Hepatocyte (in vitro differentiated cells): ENCODE measurements around the gene ARHGAP6. TPM values are rescaled to one million over a fixed set of nuclear protein-coding genes. Genes with fewer than 3 reads are reported as not detected.

Experiments used
- DNase-seq: peaks from one replicate; pipeline ENCODE4 v3.0.0-alpha.2; 2016; ENCODE audit warnings: low spot score
- H2AFZ ChIP-seq: fragments of 200-600 bp; sonication (generic); 2 replicates; pipeline ENCODE4 v1.6.0; 2016; ENCODE audit warnings: antibody characterized with exemption, mild to moderate bottlenecking
- H3K27ac ChIP-seq: fragments of 200-600 bp; sonication (generic); 2 replicates; pipeline ENCODE4 v1.5.1; 2016; ENCODE audit warnings: mild to moderate bottlenecking
- H3K27me3 ChIP-seq: fragments of 200-600 bp; sonication (generic); 2 replicates; pipeline ENCODE4 v1.6.1; 2016
- H3K36me3 ChIP-seq: fragments of 200-600 bp; sonication (generic); replicated peaks from 2 replicates; pipeline ENCODE4 v1.5.1; 2016; ENCODE audit warnings: low read depth; ENCODE audit not compliant: insufficient read depth
- H3K4me1 ChIP-seq: fragments of 200-600 bp; sonication (generic); 2 replicates; pipeline ENCODE4 v1.5.1; 2016; ENCODE audit warnings: mild to moderate bottlenecking, moderate library complexity; ENCODE audit not compliant: insufficient read depth
- H3K4me2 ChIP-seq: fragments of 200-600 bp; sonication (generic); 2 replicates; pipeline ENCODE4 v1.6.0; 2016
- H3K4me3 ChIP-seq: fragments of 200-600 bp; sonication (generic); 2 replicates; pipeline ENCODE4 v1.5.1; 2016; ENCODE audit warnings: mild to moderate bottlenecking
- H3K79me2 ChIP-seq: fragments of 200-600 bp; sonication (generic); 2 replicates; pipeline ENCODE4 v1.6.0; 2017; ENCODE audit warnings: mild to moderate bottlenecking
- H3K9me2 ChIP-seq: fragments of 200-600 bp; sonication (generic); replicated peaks from 2 replicates; pipeline ENCODE4 v1.6.0; 2017; ENCODE audit warnings: mild to moderate bottlenecking; ENCODE audit not compliant: insufficient read depth
- H3K9me3 ChIP-seq: fragments of 200-600 bp; sonication (generic); 2 replicates; pipeline ENCODE4 v1.5.1; 2016; ENCODE audit warnings: low read depth, mild to moderate bottlenecking
- H4K20me1 ChIP-seq: fragments of 200-600 bp; sonication (generic); 2 replicates; pipeline ENCODE4 v1.6.0; 2016; ENCODE audit warnings: mild to moderate bottlenecking; ENCODE audit not compliant: insufficient read depth, poor library complexity, severe bottlenecking
- CTCF ChIP-seq: fragments of 200-600 bp; sonication (generic); IDR thresholded peaks from 2 replicates; pipeline ENCODE4 v1.5.1; 2016; ENCODE audit warnings: antibody characterized with exemption, mild to moderate bottlenecking; ENCODE audit not compliant: poor library complexity
- EZH2 ChIP-seq: fragments of 200-600 bp; sonication (generic); IDR thresholded peaks from 2 replicates; pipeline ENCODE4 v1.6.1; 2016; ENCODE audit warnings: antibody characterized with exemption, mild to moderate bottlenecking, borderline replicate concordance
- EZH2phosphoT487 ChIP-seq: fragments of 200-600 bp; sonication (generic); IDR thresholded peaks from one replicate; pipeline ENCODE4 v1.6.1; 2018; ENCODE audit warnings: antibody characterized with exemption, mild to moderate bottlenecking, low read depth, moderate library complexity; ENCODE audit not compliant: unreplicated experiment, severe bottlenecking
- WGBS: methylation state at CpG from one replicate; pipeline ENCODE4 v1.1.6; 2016; ENCODE audit warnings: low lambda C conversion rate; ENCODE audit errors: missing lambda C conversion rate; 5-methylcytosine and 5-hydroxymethylcytosine counted together
- polyA plus RNA-seq: library from polyadenylated mRNA; unstranded; fragments of >200 nt; fragmentation: Nextera tagmentation; extraction: Ambion mirVana; gene quantifications from 2 replicates; pipeline ENCODE4 v1.2.1, GENCODE V29; 2016
- total RNA-seq: library from RNA; depleted of rRNA; stranded (reverse); fragments of >200 nt; gene quantifications from 2 replicates; pipeline ENCODE4 v1.2.3, GENCODE V29; 2014

The ARHGAP6 gene
- total and polyA plus RNA-seq, 2 experiments from 2014 or later, result 4.9 to 6.9 TPM

GRCh38 chrX:11273544-11273943 is 392.2 kb downstream of the ARHGAP6 start:
- Histone ChIP-seq H3K4me2 (no peak overlapping the region), H3K27ac (no peak overlapping the region), H3K36me3 (no peaks in the 10 kb centered on the region), H3K4me1 (no peaks in the 10 kb centered on the region), H3K4me3 (no peak overlapping the region), H2AFZ (no peak overlapping the region), H3K79me2 (no peaks in the 10 kb centered on the region), H3K9me3 (no peaks in the 10 kb centered on the region), H3K9me2 (no peaks in the 10 kb centered on the region), H4K20me1 (no peaks in the 10 kb centered on the region), H3K27me3 (no peaks in the 10 kb centered on the region)
- 76% methylated on average over 1 of the region's 1 CpG for WGBS
- TF ChIP-seq CTCF (no peak), EZH2phosphoT487 (no peak), EZH2 (no peak)
- DNase-seq, result no peak

- Histone ChIP-seq H2AFZ (no peak overlapping the region), H3K4me3 (no peak overlapping the region), H3K79me2 (no peaks in the 10 kb centered on the region), H3K4me1 (no peaks in the 10 kb centered on the region), H4K20me1 (no peaks in the 10 kb centered on the region), H3K27me3 (no peaks in the 10 kb centered on the region), H3K36me3 (no peaks in the 10 kb centered on the region), H3K9me2 (no peaks in the 10 kb centered on the region), H3K27ac (no peak overlapping the region), H3K4me2 (no peak overlapping the region), H3K9me3 (no peaks in the 10 kb centered on the region)
- DNase-seq, result no peak
- WGBS, result 73% methylated on average over 5 of the region's 5 CpGs
- TF ChIP-seq EZH2 (no peak), CTCF (no peak)
These were observed 392.9 kb downstream of the ARHGAP6 start for GRCh38 chrX:11272863-11273262.

- Histone ChIP-seq H3K79me2 (no peaks in the 10 kb centered on the region), H3K9me3 (no peaks in the 10 kb centered on the region), H2AFZ (no peak overlapping the region), H3K9me2 (no peaks in the 10 kb centered on the region), H3K36me3 (no peaks in the 10 kb centered on the region), H3K4me3 (no peak overlapping the region), H4K20me1 (no peaks in the 10 kb centered on the region), H3K4me1 (no peaks in the 10 kb centered on the region), H3K27ac (no peak overlapping the region), H3K4me2 (no peak overlapping the region), H3K27me3 (no peaks in the 10 kb centered on the region)
- TF ChIP-seq CTCF (no peak), EZH2 (no peak), EZH2phosphoT487 (no peak)
- DNase-seq, result no peak
- 88% methylated on average over 2 of the region's 2 CpGs for WGBS
These were observed 393.4 kb downstream of the ARHGAP6 start for GRCh38 chrX:11272290-11272689.

GRCh38 chrX:11269996-11270395 is 395.7 kb downstream of the ARHGAP6 start:
- Histone ChIP-seq H3K4me1 (no peaks in the 10 kb centered on the region), H3K4me3 (no peak overlapping the region), H3K36me3 (no peaks in the 10 kb centered on the region), H3K27ac (no peak overlapping the region), H3K4me2 (no peak overlapping the region), H3K27me3 (no peaks in the 10 kb centered on the region), H4K20me1 (no peaks in the 10 kb centered on the region), H3K9me2 (no peaks in the 10 kb centered on the region), H2AFZ (no peak overlapping the region), H3K9me3 (no peaks in the 10 kb centered on the region), H3K79me2 (peaks cover under 1% of the 10 kb centered on the region)
- no peak for DNase-seq
- WGBS, result 53% methylated on average over 3 of the region's 3 CpGs
- TF ChIP-seq EZH2, result no peak
- no peak for TF ChIP-seq CTCF
- TF ChIP-seq EZH2phosphoT487, result no peak
